Stimulated activated naive B cell treated with anti-CD40 and anti-IgM and Interleukin-4, amounts not matched to agents 10 μg/mL and 1 μg/mL and 100 μg/mL, for 72 hours (primary cell): Measurements from ENCODE around the gene ARHGAP10.
A peak's percentile ranks its signal among the peaks of the same experiment; 100 is the strongest.

ENCODE experiments used
- ATAC-seq, 2 donors: fragments of 150-1000 bp; cut with Tn5 transposase; replicated peaks; 2 replicates each; pipeline ENCODE4 v1.10.0; 2021; ENCODE audit warnings: moderate library complexity in 1 of 2
- DNase-seq: peaks from one replicate; pipeline ENCODE4 v3.0.0; 2021
- H3K27ac Mint-ChIP-seq: one replicate; pipeline ENCODE4 v1.8.0; 2022; ENCODE audit warnings: mild to moderate bottlenecking, mixed read lengths
- H3K27me3 Mint-ChIP-seq, 2 donors: one replicate each; pipeline ENCODE4 v1.8.0; 2022; ENCODE audit warnings: mixed read lengths in 2 of 2
- H3K36me3 Mint-ChIP-seq, 2 donors: one replicate each; pipeline ENCODE4 v1.8.0; 2022; ENCODE audit warnings: mixed read lengths in 2 of 2, mild to moderate bottlenecking in 1 of 2
- H3K4me1 Mint-ChIP-seq, 2 donors: one replicate each; pipeline ENCODE4 v1.8.0; 2022; ENCODE audit warnings: mixed read lengths in 2 of 2, mild to moderate bottlenecking in 1 of 2
- H3K4me3 Mint-ChIP-seq, 2 donors: one replicate each; pipeline ENCODE4 v1.8.0; 2022; ENCODE audit warnings: mild to moderate bottlenecking in 2 of 2, mixed read lengths in 2 of 2, moderate library complexity in 1 of 2
- H3K9me3 Mint-ChIP-seq, 2 donors: one replicate each; pipeline ENCODE4 v1.8.0; 2022; ENCODE audit warnings: mixed read lengths in 2 of 2, mild to moderate bottlenecking in 1 of 2

Gene ARHGAP10

DNA sequence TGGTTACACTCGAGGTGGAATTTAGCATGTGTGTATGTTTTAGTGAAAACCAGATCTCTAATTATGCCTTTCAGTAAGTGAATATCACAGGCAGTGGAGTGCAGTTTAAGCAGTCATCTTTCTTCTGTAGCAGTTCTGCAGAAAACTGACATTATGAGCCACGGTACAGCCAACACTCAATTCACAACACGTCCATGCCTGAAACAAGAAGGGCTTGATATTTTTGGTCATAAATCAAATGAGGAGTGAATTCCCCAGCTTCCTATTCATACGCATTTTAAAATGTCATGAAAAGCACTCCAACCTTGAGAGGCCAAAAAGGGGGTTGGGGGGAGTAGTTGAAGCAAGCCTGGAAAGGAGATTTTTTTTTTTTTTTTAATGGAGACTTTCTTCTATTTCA, 316.7 kb downstream of the ARHGAP10 start:
- H3K4me1 Mint-ChIP-seq, result peaks cover 9 to 15% of the 10 kb centered on the region in 2 donors
- no peaks in the 10 kb centered on the region for H3K9me3 Mint-ChIP-seq

GRCh38 chr4:148051403-148051802, 319.5 kb downstream of the ARHGAP10 start:
- ATAC-seq (no peak), DNase-seq (no peak)
- H3K9me3 Mint-ChIP-seq, result no peaks in the 10 kb centered on the region
- peaks cover 8 to 15% of the 10 kb centered on the region in 2 donors for H3K27me3 Mint-ChIP-seq
- H3K4me3 Mint-ChIP-seq, result no peak overlapping the region
- H3K4me1 Mint-ChIP-seq, result peaks cover 6 to 20% of the 10 kb centered on the region in 2 donors
- H3K27ac Mint-ChIP-seq, result no peak overlapping the region
- no peaks in the 10 kb centered on the region for H3K36me3 Mint-ChIP-seq

More for the DNA sequence above, 316.7 kb downstream of the ARHGAP10 start:
- Mint-ChIP-seq H3K4me3 (no peak overlapping the region), H3K36me3 (no peaks in the 10 kb centered on the region), H3K27me3 (peaks cover 8 to 15% of the 10 kb centered on the region in 2 donors), H3K27ac (no peak overlapping the region)
- ATAC-seq (no peak), DNase-seq (no peak)

GRCh38 chr4:148052448-148052847, 320.6 kb downstream of the ARHGAP10 start:
- no peak overlapping the region for H3K4me3 Mint-ChIP-seq
- ATAC-seq (no peak), DNase-seq (no peak)
- peaks cover 8 to 15% of the 10 kb centered on the region in 2 donors for H3K27me3 Mint-ChIP-seq
- H3K4me1 Mint-ChIP-seq, result peaks cover 15 to 30% of the 10 kb centered on the region in 2 donors
- H3K36me3 Mint-ChIP-seq, result no peaks in the 10 kb centered on the region
- no peak overlapping the region for H3K27ac Mint-ChIP-seq
- H3K9me3 Mint-ChIP-seq, result no peaks in the 10 kb centered on the region

DNA sequence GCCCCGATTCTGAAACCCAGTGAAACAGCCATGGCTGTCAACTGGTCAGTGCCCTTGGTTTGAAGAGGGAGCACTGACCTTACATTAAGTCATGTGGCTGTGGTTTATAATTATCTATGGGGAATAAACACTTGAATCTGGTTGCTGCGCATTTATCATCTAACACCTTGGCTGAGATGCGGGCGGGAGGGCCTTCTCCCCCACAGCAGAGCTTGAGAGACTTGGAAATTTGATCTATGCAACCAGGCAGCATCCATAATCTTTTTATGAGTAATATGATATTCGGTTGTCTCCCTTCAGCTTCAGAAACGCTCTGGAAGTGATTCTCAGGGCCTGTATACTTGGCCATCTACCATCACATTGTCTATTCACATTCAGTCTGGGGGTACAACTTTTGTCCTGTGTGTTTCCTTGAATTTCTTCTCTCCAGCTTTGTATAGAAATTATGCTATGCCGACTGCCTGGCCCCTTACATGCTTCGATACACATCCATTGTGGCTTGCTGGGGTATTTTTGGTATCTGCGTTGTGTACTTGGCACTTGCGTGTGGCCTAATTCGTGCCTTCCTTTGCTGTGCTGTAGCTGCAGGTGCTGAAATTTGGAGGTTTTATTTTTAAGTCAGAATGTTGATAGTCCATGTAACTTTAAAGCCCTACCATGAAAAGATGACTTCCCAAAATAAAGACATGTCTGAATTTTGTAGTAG, 321.6 kb downstream of the ARHGAP10 start:
- no peaks in the 10 kb centered on the region for H3K9me3 Mint-ChIP-seq
- peaks cover 23 to 40% of the 10 kb centered on the region in 2 donors for H3K4me1 Mint-ChIP-seq
- DNase-seq (no peak), ATAC-seq (no peak)
- H3K27ac Mint-ChIP-seq, result no peak overlapping the region
- no peaks in the 10 kb centered on the region for H3K36me3 Mint-ChIP-seq
- peaks cover 8 to 15% of the 10 kb centered on the region in 2 donors for H3K27me3 Mint-ChIP-seq
- no peak overlapping the region for H3K4me3 Mint-ChIP-seq

- Mint-ChIP-seq H3K4me1 (peaks cover 30 to 47% of the 10 kb centered on the region in 2 donors), H3K27me3 (peaks cover 8 to 15% of the 10 kb centered on the region in 2 donors), H3K27ac (no peak overlapping the region), H3K36me3 (no peaks in the 10 kb centered on the region), H3K9me3 (no peaks in the 10 kb centered on the region), H3K4me3 (no peak overlapping the region)
- no peak for ATAC-seq
- no peak for DNase-seq
These were observed 322.4 kb downstream of the ARHGAP10 start for GRCh38 chr4:148054275-148054674.

- no peak for ATAC-seq
- Mint-ChIP-seq H3K4me3 (no peak overlapping the region), H3K27me3 (peaks cover 2 to 9% of the 10 kb centered on the region in 2 donors), H3K36me3 (no peaks in the 10 kb centered on the region), H3K9me3 (no peaks in the 10 kb centered on the region), H3K4me1 (peaks cover 38 to 60% of the 10 kb centered on the region in 2 donors), H3K27ac (no peak overlapping the region)
- no peak for DNase-seq
These were observed 324.0 kb downstream of the ARHGAP10 start for GRCh38 chr4:148055844-148056243.

DNA sequence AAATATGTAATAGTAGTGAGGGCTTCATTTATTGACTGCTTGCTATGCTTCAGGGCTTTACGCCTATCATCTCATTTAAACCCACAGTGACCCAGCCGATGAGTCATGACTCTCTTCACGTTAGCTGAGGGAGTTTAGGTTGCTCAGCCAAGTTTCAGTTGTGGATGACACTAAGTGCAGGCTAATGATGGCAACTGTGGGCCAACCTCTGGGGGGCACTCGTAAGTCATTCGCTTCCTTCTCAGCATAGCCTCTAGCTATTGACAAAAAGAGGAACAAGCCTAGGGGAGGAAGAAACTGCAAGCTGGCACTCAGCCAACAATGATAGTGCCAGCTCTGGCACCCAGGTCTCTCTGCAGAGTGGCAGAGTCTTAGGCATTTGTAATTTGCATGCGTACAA, 325.0 kb downstream of the ARHGAP10 start:
- Mint-ChIP-seq H3K4me1 (peaks cover 40 to 71% of the 10 kb centered on the region in 2 donors), H3K27ac (no peak overlapping the region)

DNA sequence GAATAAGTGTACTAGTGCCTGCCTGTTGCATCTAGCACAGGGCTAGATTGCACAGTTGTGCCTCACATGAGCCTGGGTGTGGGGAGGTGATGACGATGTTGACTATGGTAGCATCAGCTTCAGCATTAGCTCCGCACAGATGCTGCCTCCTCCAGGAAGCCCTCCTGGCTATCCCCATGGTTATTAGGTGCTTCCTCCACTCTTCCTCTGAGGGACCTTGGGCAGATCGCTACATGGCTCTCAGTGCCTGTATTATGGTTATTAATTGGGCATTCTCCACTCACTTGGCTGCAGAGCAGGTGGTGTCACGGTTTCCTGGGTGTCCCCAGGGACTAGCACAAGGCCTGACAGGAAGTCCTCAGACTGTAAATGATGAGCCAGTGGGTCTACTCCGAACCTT, 325.6 kb downstream of the ARHGAP10 start:
- Mint-ChIP-seq H3K27me3 (peaks cover 0 to 3% of the 10 kb centered on the region in 2 donors), H3K36me3 (no peaks in the 10 kb centered on the region), H3K4me3 (no peak overlapping the region), H3K4me1 (peaks cover 40 to 76% of the 10 kb centered on the region in 2 donors), H3K9me3 (no peaks in the 10 kb centered on the region), H3K27ac (no peak overlapping the region)
- peak; percentile 19 to 23 for ATAC-seq
- DNase-seq, result no peak

More for the DNA sequence above, 325.0 kb downstream of the ARHGAP10 start:
- no peak overlapping the region for H3K4me3 Mint-ChIP-seq
- ATAC-seq, result peak; percentile 97
- DNase-seq, result peak; percentile 85
- H3K27me3 Mint-ChIP-seq, result peaks cover 0 to 9% of the 10 kb centered on the region in 2 donors
- H3K9me3 Mint-ChIP-seq, result no peaks in the 10 kb centered on the region
- H3K36me3 Mint-ChIP-seq, result no peaks in the 10 kb centered on the region

DNA sequence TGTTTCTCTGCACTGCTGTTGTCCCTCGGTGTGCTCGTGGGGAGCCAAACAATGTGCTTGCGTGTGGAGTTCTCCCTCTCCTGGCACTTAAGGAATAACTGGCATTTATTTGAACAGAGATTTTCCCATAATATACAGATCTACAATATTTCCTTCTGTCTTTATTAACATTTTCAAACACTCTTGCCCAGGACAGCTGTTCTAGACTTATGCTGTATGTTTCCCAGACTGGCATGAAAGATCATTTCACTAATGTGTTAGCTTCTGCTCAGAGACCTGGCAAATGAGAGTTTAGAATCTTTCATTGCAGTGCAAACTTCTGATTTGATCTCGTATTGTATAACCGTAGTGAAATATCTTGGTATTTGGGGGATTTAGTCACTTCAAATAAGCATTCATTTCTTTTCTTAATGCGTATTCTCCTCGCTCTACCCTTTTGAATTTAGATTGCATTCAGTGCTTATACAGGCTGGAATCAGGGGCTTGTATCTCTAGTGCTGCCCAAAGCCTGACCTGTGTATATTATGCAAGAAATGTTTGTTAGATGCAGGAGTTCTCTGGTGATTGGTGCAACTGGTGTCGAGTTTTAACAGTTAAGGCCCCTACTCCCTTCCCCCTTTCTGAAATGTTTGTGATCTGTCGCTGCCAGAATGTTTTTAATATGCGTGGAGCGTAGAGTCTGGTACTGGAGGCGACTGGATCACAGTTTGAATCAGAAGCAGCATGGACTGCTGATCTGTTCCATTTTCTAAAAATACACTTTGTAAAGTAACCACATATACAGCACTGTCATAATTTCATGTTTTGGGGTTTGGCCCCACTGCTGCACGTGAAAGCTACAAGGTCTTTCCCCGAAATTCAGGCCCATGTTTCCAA, 326.3 kb downstream of the ARHGAP10 start:
- no peak overlapping the region for H3K4me3 Mint-ChIP-seq
- no peaks in the 10 kb centered on the region for H3K36me3 Mint-ChIP-seq
- no peaks in the 10 kb centered on the region for H3K9me3 Mint-ChIP-seq
- peaks cover 40 to 76% of the 10 kb centered on the region in 2 donors for H3K4me1 Mint-ChIP-seq
- no peak overlapping the region for H3K27ac Mint-ChIP-seq
- H3K27me3 Mint-ChIP-seq, result no peaks in the 10 kb centered on the region
- ATAC-seq, result no peak
- DNase-seq, result no peak

DNA sequence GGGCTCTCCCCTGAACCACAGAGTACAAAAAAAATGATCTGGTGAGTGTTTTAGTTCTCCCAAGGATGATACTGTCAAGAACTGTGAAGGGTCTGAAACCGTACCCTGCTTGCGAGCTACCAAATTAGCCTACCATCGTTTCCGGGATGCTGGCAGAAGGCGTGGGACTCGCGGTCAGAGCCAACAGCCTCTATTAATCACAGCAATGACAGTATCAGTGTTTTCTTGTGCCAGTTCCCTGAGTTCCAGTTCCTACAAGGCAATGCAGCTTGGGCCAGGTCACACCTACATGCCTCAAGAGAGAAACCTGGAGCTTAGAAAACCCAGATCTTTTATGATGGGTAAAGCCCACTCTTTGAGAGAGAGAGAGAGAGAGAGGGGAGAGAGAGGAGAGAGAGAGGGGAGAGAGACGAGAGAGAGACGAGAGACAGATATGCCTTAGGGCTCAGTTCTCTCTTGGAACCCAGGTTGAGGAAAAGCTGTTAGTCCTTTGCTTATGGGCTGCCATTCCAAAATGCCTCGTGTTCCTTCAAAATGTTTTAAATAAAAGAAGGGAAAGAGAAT, 327.8 kb downstream of the ARHGAP10 start:
- peaks cover 34 to 63% of the 10 kb centered on the region in 2 donors for H3K4me1 Mint-ChIP-seq
- ATAC-seq (no peak), DNase-seq (no peak)
- no peak overlapping the region for H3K27ac Mint-ChIP-seq
- H3K9me3 Mint-ChIP-seq, result no peaks in the 10 kb centered on the region
- no peaks in the 10 kb centered on the region for H3K27me3 Mint-ChIP-seq
- H3K4me3 Mint-ChIP-seq, result no peak overlapping the region
- no peaks in the 10 kb centered on the region for H3K36me3 Mint-ChIP-seq

DNA sequence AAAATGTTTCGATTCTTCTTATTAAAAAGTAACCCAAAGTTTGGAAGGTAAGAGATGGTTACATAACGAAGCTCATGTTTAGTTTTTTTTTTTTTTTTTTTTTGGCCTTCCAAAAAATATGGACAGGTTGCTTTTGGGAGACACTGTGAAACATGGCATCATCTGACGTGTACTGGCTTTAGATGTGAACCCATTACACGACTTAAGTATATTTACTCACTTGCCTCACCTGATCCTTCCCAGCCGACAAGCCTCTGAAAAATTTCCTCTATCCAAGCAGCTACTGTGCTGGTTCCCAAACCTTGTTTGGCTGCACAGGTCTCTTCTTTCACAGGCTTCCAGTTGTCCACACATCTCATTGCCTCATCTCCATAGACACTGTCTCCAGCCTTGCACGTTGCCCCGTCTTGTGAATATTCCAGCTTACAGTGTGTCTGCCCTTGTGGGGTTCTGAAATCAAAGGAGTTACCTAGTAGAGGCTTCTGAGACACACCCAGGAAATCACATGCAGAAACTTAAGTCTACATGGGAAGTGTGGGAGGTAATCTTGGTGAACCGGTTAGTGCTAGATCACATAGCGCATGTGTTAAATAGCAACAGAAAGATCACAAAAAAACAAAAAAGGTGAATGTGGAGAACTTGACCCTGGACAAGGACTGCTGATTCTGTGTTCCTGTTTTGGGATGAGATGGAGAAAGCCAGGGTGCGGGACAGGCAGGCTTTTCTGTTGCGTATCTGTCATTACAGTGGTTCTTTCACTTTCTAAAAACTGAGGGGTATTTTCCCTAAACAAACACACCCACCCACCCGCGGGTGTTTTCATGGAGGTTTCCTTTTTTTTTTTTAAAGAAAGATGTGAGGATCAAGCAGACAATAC, 328.6 kb downstream of the ARHGAP10 start:
- DNase-seq, result no peak
- H3K9me3 Mint-ChIP-seq, result no peaks in the 10 kb centered on the region
- H3K4me3 Mint-ChIP-seq, result peak overlapping the region; percentile 50 to 59
- H3K27me3 Mint-ChIP-seq, result no peaks in the 10 kb centered on the region
- no peak overlapping the region for H3K27ac Mint-ChIP-seq
- ATAC-seq, result no peak
- peaks cover 34 to 61% of the 10 kb centered on the region in 2 donors for H3K4me1 Mint-ChIP-seq
- no peaks in the 10 kb centered on the region for H3K36me3 Mint-ChIP-seq

DNA sequence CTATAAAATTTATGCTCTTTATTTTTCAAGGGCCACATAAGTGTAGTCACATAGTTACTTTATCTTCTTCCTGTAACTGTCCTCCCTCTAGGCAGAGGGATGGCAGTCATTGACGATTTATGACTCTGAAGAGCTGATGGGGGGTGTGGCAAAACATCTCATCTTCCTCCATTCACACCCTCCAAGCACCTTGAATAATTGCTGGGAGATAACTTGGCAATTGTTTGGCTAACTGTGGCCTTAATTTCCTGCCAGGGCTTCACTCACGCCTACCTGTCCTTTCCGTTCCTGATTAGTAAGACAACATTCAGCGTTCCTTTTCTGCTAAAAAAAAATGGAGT, 329.2 kb downstream of the ARHGAP10 start:
- ATAC-seq, result no peak
- no peaks in the 10 kb centered on the region for H3K27me3 Mint-ChIP-seq
- H3K4me3 Mint-ChIP-seq, result peak overlapping the region; percentile 1 to 9
- no peak for DNase-seq
- no peaks in the 10 kb centered on the region for H3K36me3 Mint-ChIP-seq
- H3K27ac Mint-ChIP-seq, result no peak overlapping the region
- H3K4me1 Mint-ChIP-seq, result peaks cover 34 to 57% of the 10 kb centered on the region in 2 donors
- no peaks in the 10 kb centered on the region for H3K9me3 Mint-ChIP-seq

GRCh38 chr4:148061795-148062194, 329.9 kb downstream of the ARHGAP10 start:
- H3K9me3 Mint-ChIP-seq, result no peaks in the 10 kb centered on the region
- no peaks in the 10 kb centered on the region for H3K36me3 Mint-ChIP-seq
- no peak overlapping the region for H3K27ac Mint-ChIP-seq
- H3K27me3 Mint-ChIP-seq, result no peaks in the 10 kb centered on the region
- H3K4me3 Mint-ChIP-seq, result no peak overlapping the region
- DNase-seq (no peak), ATAC-seq (no peak)
- H3K4me1 Mint-ChIP-seq, result peaks cover 31 to 53% of the 10 kb centered on the region in 2 donors
